ENCODE measurements around the gene SLC25A22. TPM values are rescaled to one million over a fixed set of nuclear protein-coding genes. Genes with fewer than 3 reads are reported as not detected.

Gene SLC25A22
- total and polyA plus RNA-seq, 8 donors, result 12.5 to 29.4 (median 17.0) TPM

- H3K27me3 ChIP-seq, result no peaks in the 10 kb centered on the region
- ATAC-seq, result no peak
- no peaks in the 10 kb centered on the region for H3K9me3 ChIP-seq
- H3K27ac ChIP-seq, result peak overlapping the region; percentile 94 to 97
- peak overlapping the region; percentile 97 to 100 for H3K4me3 ChIP-seq
- peaks cover 3 to 27% of the 10 kb centered on the region in 2 donors for H3K36me3 ChIP-seq
- intact Hi-C loops (cut with DNase I), result no loop called here
- no peak for TF ChIP-seq CTCF (IDR thresholded peaks at IDR 0.05)
- no peak for DNase-seq
- H3K4me1 ChIP-seq, result peaks cover 30 to 71% of the 10 kb centered on the region in 2 donors
These were observed 10.6 kb upstream of the SLC25A22 start for GRCh38 chr11:808427-809286.

DNA sequence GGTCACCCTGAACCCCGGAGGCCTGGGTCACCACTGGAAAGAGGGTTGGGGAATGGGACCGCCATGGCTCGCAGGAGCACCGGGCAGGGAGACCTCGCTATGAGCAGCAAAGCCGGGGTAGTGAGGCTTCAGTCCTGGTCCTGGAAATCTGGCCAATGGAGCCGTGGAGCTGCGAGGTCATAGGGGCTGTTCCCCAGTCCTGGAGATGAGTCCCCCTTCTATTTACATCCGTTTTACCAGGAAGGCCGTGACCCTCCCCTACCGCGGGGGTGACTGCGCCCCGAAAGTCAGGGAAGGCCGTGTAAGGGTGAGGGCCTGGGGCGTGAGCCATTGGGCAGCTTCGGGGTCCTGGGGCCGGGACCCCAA is 6.5 kb upstream of the SLC25A22 start:
- TF ChIP-seq CTCF (IDR thresholded peaks at IDR 0.05), result no peak
- peak overlapping the region; percentile 83 to 89 for H3K27ac ChIP-seq
- no peak for DNase-seq
- H3K4me1 ChIP-seq, result peaks cover 21 to 46% of the 10 kb centered on the region in 2 donors
- H3K27me3 ChIP-seq, result no peaks in the 10 kb centered on the region
- H3K36me3 ChIP-seq, result peaks cover 0 to 30% of the 10 kb centered on the region in 2 donors
- intact Hi-C loops (cut with DNase I), result no loop called here
- no peak for ATAC-seq
- peak overlapping the region; percentile 66 to 68 for H3K4me3 ChIP-seq
- H3K9me3 ChIP-seq, result no peaks in the 10 kb centered on the region

- Histone ChIP-seq H3K27me3 (no peaks in the 10 kb centered on the region), H3K27ac (peak overlapping the region in 1 of 2 donors; percentile 83), H3K36me3 (peaks cover 0 to 31% of the 10 kb centered on the region in 2 donors), H3K9me3 (no peaks in the 10 kb centered on the region), H3K4me1 (peaks cover 21 to 45% of the 10 kb centered on the region in 2 donors), H3K4me3 (peak overlapping the region; percentile 66 to 68)
- intact Hi-C loops (cut with DNase I), result no loop called here
- no peak for DNase-seq
- no peak for ATAC-seq
- TF ChIP-seq CTCF (IDR thresholded peaks at IDR 0.05), result no peak
These were observed 5.9 kb upstream of the SLC25A22 start for GRCh38 chr11:803770-804598.

GRCh38 chr11:803467-803742 is 5.3 kb upstream of the SLC25A22 start:
- peaks cover 16 to 44% of the 10 kb centered on the region in 2 donors for H3K4me1 ChIP-seq
- no peak overlapping the region for H3K4me3 ChIP-seq
- TF ChIP-seq CTCF (IDR thresholded peaks at IDR 0.05), result no peak
- ATAC-seq, result no peak
- H3K36me3 ChIP-seq, result peaks cover 0 to 31% of the 10 kb centered on the region in 2 donors
- no peak for DNase-seq
- H3K9me3 ChIP-seq, result no peaks in the 10 kb centered on the region
- no peaks in the 10 kb centered on the region for H3K27me3 ChIP-seq
- no peak overlapping the region for H3K27ac ChIP-seq
- intact Hi-C loops (cut with DNase I), result no loop called here
